ENCODE results near the gene TIMP2.
"Not testable (repeated sequence)": the region's sequence is repeated elsewhere in the genome, so short reads cannot be mapped to it uniquely, and the experiment has no call there.

Gene TIMP2

DNA sequence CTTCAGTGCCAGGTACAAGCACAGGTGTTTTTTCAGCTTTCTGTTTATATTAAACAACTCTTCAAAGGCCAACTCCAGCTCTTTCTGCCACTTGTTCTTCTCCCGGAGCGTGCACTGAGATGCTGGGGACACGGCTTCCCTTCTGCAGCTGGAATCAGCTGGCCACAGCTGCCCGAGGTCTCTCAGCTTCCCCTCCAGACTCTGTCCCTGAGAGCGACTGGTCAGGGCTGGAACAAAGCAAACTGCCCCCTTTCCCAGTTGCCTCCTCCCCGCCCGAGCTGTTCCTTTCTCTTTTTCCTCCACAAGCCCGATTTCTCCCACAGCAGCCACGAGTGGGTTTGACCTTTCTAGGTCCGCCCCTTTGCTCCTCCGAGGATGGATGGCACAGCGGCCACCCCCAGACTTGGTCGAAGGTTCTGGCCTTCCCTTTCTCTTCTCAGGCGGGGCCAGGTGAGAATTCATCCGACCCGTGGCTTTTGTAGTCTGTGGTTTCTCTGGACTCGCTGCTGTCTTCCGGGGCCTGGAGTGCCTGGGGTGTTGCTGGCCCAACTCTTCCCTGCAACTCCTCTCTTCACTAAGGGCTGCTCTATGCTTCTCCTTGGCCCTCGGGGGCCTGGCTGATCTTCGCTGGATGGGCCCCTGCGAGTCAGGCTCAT, 33.7 kb downstream of the TIMP2 start:
- Histone ChIP-seq H3K4me1 (ENCODE audit: control insufficient read depth in 1 of 2, insufficient read depth in 2 of 2, low read length in 2 of 2) (peaks cover 29 to 37% of the 10 kb centered on the region in 2 donors), H3K9ac (ENCODE audit: low read depth in 1 of 2, low read length in 2 of 2) (no peak overlapping the region), H3K27me3 (ENCODE audit: control insufficient read depth in 1 of 2, insufficient read depth in 2 of 2, low read length in 2 of 2) (no peaks in the 10 kb centered on the region), H3K9me3 (ENCODE audit: control insufficient read depth in 1 of 2, low read length in 2 of 2) (no peaks in the 10 kb centered on the region), H3K27ac (ENCODE audit: low read depth, low read length) (no peak overlapping the region), H3K4me3 (ENCODE audit: low read depth in 1 of 2, low read length in 2 of 2) (no peak overlapping the region), H3K36me3 (ENCODE audit: control insufficient read depth in 1 of 2, insufficient read depth in 2 of 2, low read length in 2 of 2) (no peaks in the 10 kb centered on the region)

DNA sequence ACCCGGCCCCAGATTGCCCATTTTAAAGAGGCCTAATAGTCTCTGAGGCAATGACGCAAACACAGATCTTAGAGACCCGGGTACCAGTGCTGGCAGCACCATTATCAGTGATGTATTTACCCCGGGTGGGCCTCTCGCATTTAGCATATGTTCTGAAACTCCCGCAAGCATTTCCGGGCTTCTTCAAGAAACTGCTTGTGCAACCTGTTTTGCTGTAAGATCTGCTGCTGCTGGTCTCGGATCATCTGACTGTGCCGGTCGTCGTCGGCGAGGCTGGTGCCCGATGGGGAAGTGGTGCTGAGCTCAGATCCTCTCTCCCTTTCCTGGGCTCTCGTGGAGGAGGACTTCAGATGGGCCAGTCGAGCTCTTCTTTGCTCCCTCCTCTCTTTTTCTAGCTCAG, 34.7 kb downstream of the TIMP2 start:
- H3K36me3 ChIP-seq (ENCODE audit: control insufficient read depth in 1 of 2, insufficient read depth in 2 of 2, low read length in 2 of 2), result no peaks in the 10 kb centered on the region
- peaks cover 25 to 32% of the 10 kb centered on the region in 2 donors for H3K4me1 ChIP-seq (ENCODE audit: control insufficient read depth in 1 of 2, insufficient read depth in 2 of 2, low read length in 2 of 2)
- H3K27me3 ChIP-seq (ENCODE audit: control insufficient read depth in 1 of 2, insufficient read depth in 2 of 2, low read length in 2 of 2), result no peaks in the 10 kb centered on the region
- peak overlapping the region in 1 of 2 donors; percentile 21 for H3K4me3 ChIP-seq (ENCODE audit: low read depth in 1 of 2, low read length in 2 of 2)
- H3K9me3 ChIP-seq (ENCODE audit: control insufficient read depth in 1 of 2, low read length in 2 of 2), result no peaks in the 10 kb centered on the region
- H3K27ac ChIP-seq (ENCODE audit: low read depth, low read length), result no peak overlapping the region
- H3K9ac ChIP-seq (ENCODE audit: low read depth in 1 of 2, low read length in 2 of 2), result no peak overlapping the region

DNA sequence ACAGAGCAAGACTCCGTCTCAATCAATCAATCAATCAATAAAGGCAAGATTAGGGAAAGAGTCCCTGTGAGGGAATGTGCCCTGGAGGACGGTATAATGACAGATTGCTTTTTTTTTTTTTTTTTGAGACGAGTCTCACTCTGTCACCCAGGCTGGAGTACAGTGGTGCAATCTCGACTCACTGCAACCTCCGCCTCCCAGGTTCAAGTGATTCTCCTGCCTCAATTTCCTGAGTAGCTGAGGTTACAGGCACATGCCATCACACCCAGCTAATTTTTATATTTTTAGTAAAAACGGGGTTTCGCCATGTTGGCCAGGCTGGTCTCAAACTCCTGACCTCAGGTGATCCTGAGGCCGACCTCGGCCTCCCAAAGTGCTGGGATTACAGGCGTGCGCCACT, 35.1 kb downstream of the TIMP2 start:
- not testable (repeated sequence) for H3K27me3 ChIP-seq (ENCODE audit: control insufficient read depth in 1 of 2, insufficient read depth in 2 of 2, low read length in 2 of 2)

DNA sequence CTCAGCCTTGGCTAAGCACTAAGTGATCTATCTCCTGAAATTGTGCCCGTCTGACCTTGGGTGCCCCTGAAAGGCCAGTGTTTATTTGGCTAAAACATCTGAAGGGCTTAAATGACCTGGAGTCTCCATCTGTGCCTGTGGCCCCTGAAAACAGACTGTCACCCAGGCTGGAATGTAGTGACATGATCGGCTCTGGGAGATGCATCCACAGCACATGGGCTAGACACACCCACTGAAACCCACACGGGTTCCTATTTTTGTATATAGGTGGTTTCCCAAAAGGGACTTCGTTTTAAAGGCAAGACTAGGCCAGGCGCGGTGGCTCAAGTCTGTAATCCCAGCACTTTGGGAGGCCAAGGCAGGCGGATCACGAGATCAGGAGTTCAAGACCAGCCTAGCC, 35.7 kb downstream of the TIMP2 start:
- H3K36me3 ChIP-seq (ENCODE audit: control insufficient read depth in 1 of 2, insufficient read depth in 2 of 2, low read length in 2 of 2), result no peaks in the 10 kb centered on the region
- no peak overlapping the region for H3K4me3 ChIP-seq (ENCODE audit: low read depth in 1 of 2, low read length in 2 of 2)
- no peaks in the 10 kb centered on the region for H3K27me3 ChIP-seq (ENCODE audit: control insufficient read depth in 1 of 2, insufficient read depth in 2 of 2, low read length in 2 of 2)
- peaks cover 29 to 40% of the 10 kb centered on the region in 2 donors for H3K4me1 ChIP-seq (ENCODE audit: control insufficient read depth in 1 of 2, insufficient read depth in 2 of 2, low read length in 2 of 2)
- H3K9ac ChIP-seq (ENCODE audit: low read depth in 1 of 2, low read length in 2 of 2), result no peak overlapping the region
- H3K9me3 ChIP-seq (ENCODE audit: control insufficient read depth in 1 of 2, low read length in 2 of 2), result no peaks in the 10 kb centered on the region
- no peak overlapping the region for H3K27ac ChIP-seq (ENCODE audit: low read depth, low read length)

More for the DNA sequence above, 35.1 kb downstream of the TIMP2 start:
- H3K4me1 ChIP-seq (ENCODE audit: control insufficient read depth in 1 of 2, insufficient read depth in 2 of 2, low read length in 2 of 2), result peaks cover 24 to 35% of the 10 kb centered on the region in 2 donors
- H3K9me3 ChIP-seq (ENCODE audit: control insufficient read depth in 1 of 2, low read length in 2 of 2); H3K27ac ChIP-seq (ENCODE audit: low read depth, low read length); H3K4me3 ChIP-seq (ENCODE audit: low read depth in 1 of 2, low read length in 2 of 2); H3K9ac ChIP-seq (ENCODE audit: low read depth in 1 of 2, low read length in 2 of 2); H3K36me3 ChIP-seq (ENCODE audit: control insufficient read depth in 1 of 2, insufficient read depth in 2 of 2, low read length in 2 of 2): not testable (repeated sequence)

DNA sequence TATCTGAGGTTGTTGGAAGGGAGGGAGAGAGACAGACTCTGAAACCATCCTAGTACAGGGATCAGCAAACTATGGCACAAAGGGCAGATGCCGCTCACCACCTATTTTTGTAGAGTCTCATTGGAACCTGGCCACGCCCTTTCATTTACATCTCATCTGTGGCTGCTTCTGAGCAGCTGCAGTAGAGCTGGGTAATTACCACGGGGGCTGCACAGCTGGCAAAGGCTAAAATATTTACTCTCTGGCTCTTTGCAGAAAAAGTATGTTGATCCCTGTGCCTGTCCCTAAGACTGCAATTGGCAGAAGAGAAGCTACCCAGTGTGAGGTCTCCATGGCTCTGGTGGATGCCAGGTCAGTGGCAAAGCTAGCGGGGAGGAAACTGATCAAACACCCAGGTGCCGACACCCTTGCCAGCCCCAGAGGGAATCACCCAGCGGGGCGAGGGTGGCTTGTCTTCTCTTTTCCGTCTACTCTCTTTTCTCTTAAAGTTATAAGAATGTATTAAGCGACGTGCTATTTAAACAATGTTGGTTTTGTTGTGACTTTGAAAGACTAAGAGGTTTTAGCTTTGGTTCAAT, 36.2 kb downstream of the TIMP2 start:
- Histone ChIP-seq H3K27ac (ENCODE audit: low read depth, low read length) (no peak overlapping the region), H3K4me1 (ENCODE audit: control insufficient read depth in 1 of 2, insufficient read depth in 2 of 2, low read length in 2 of 2) (peaks cover 34 to 45% of the 10 kb centered on the region in 2 donors), H3K9me3 (ENCODE audit: control insufficient read depth in 1 of 2, low read length in 2 of 2) (no peaks in the 10 kb centered on the region), H3K9ac (ENCODE audit: low read depth in 1 of 2, low read length in 2 of 2) (no peak overlapping the region), H3K4me3 (ENCODE audit: low read depth in 1 of 2, low read length in 2 of 2) (peak overlapping the region in 1 of 2 donors; percentile 21), H3K27me3 (ENCODE audit: control insufficient read depth in 1 of 2, insufficient read depth in 2 of 2, low read length in 2 of 2) (no peaks in the 10 kb centered on the region), H3K36me3 (ENCODE audit: control insufficient read depth in 1 of 2, insufficient read depth in 2 of 2, low read length in 2 of 2) (no peaks in the 10 kb centered on the region)

DNA sequence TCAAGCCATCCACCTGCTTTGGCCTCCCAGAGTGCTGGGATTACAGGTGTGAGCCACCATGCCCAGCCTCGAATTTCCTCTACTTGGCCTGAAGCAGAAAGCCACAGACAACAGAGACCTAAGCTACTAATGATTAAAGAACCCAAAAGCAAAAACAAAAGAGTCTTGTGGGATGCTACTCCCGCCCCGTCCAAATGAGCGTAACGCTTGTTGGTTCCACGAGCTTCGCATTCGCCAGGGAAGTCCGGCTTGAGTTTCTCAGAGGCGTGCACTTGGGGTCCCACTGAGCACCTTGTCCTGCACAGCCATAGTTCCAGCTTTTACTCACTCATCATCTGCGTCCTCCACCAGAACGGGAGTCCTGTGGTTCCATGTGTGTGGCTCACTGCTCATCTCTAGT, 38.2 kb downstream of the TIMP2 start:
- Histone ChIP-seq H3K4me1 (ENCODE audit: control insufficient read depth in 1 of 2, insufficient read depth in 2 of 2, low read length in 2 of 2) (peaks cover 40 to 44% of the 10 kb centered on the region in 2 donors), H3K27me3 (ENCODE audit: control insufficient read depth in 1 of 2, insufficient read depth in 2 of 2, low read length in 2 of 2) (no peaks in the 10 kb centered on the region), H3K36me3 (ENCODE audit: control insufficient read depth in 1 of 2, insufficient read depth in 2 of 2, low read length in 2 of 2) (no peaks in the 10 kb centered on the region), H3K4me3 (ENCODE audit: low read depth in 1 of 2, low read length in 2 of 2) (no peak overlapping the region), H3K27ac (ENCODE audit: low read depth, low read length) (no peak overlapping the region), H3K9me3 (ENCODE audit: control insufficient read depth in 1 of 2, low read length in 2 of 2) (no peaks in the 10 kb centered on the region), H3K9ac (ENCODE audit: low read depth in 1 of 2, low read length in 2 of 2) (no peak overlapping the region)

DNA sequence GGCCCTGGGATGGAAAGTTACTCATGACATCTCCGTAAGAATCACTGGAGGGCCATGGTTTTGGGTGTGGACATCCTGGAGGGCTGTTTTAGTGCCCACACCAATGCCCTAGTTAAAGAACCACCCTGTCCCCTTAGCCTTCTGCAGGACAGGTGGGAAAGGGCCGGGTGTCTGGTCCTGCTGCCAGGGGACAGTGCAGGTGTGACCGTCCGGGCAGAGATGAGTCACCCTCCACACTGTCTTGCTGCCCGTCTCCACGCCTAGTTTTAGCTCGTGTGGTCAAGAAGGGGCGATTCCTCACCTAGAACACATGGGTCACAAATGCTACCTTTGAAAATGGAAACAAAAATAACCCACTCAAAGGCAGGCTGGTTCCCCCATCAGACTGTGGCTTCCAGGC, 39.2 kb downstream of the TIMP2 start:
- no peak overlapping the region for H3K9ac ChIP-seq (ENCODE audit: low read depth in 1 of 2, low read length in 2 of 2)
- H3K27ac ChIP-seq (ENCODE audit: low read depth, low read length), result no peak overlapping the region
- H3K4me1 ChIP-seq (ENCODE audit: control insufficient read depth in 1 of 2, insufficient read depth in 2 of 2, low read length in 2 of 2), result peaks cover 34 to 35% of the 10 kb centered on the region in 2 donors

DNA sequence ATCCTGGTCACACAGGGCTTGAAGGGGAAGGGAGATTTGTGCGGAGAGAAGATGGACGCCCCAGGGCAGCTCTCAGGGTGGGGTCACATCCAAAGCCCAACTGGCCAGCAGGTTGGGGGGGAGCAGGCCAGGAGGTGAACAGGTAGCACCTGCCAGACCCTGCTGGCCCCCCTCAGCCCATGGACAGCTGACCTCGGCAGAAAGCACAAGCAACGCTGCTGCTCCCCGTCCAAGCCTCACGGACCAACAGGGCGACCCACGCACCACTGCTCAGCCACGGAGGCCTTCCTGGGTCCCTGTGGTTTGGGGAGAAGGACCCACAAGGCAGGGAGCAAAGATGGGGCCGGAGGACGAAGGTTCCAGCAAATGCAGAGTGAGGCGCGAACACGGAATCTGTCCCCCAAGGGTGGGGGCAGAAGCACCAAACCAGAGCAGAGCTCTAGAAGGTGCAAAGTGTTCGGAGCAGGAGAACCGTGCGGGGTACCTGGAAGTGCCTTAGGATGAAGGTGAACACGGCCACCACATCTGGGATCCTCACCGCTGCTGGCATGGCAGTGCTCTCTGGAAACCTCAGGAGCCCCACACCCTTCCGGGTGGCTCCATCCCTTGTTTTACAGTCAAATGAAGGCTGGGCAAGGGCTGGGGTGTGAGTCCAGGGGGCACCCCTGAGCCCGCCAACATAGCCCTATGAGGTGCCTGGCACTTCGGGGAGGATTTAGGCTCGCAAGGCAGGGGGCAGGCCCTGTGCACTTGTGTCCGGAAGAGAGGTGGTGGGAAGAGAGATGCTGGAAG, 40.1 kb downstream of the TIMP2 start:
- H3K9me3 ChIP-seq (ENCODE audit: control insufficient read depth in 1 of 2, low read length in 2 of 2), result no peaks in the 10 kb centered on the region
- H3K9ac ChIP-seq (ENCODE audit: low read depth in 1 of 2, low read length in 2 of 2), result no peak overlapping the region
- H3K27me3 ChIP-seq (ENCODE audit: control insufficient read depth in 1 of 2, insufficient read depth in 2 of 2, low read length in 2 of 2), result no peaks in the 10 kb centered on the region
- no peaks in the 10 kb centered on the region for H3K36me3 ChIP-seq (ENCODE audit: control insufficient read depth in 1 of 2, insufficient read depth in 2 of 2, low read length in 2 of 2)
- H3K27ac ChIP-seq (ENCODE audit: low read depth, low read length), result no peak overlapping the region
- no peak overlapping the region for H3K4me3 ChIP-seq (ENCODE audit: low read depth in 1 of 2, low read length in 2 of 2)
- peaks cover 33 to 35% of the 10 kb centered on the region in 2 donors for H3K4me1 ChIP-seq (ENCODE audit: control insufficient read depth in 1 of 2, insufficient read depth in 2 of 2, low read length in 2 of 2)

More for the DNA sequence above, 39.2 kb downstream of the TIMP2 start:
- no peaks in the 10 kb centered on the region for H3K36me3 ChIP-seq (ENCODE audit: control insufficient read depth in 1 of 2, insufficient read depth in 2 of 2, low read length in 2 of 2)
- no peaks in the 10 kb centered on the region for H3K9me3 ChIP-seq (ENCODE audit: control insufficient read depth in 1 of 2, low read length in 2 of 2)
- no peak overlapping the region for H3K4me3 ChIP-seq (ENCODE audit: low read depth in 1 of 2, low read length in 2 of 2)
- no peaks in the 10 kb centered on the region for H3K27me3 ChIP-seq (ENCODE audit: control insufficient read depth in 1 of 2, insufficient read depth in 2 of 2, low read length in 2 of 2)

DNA sequence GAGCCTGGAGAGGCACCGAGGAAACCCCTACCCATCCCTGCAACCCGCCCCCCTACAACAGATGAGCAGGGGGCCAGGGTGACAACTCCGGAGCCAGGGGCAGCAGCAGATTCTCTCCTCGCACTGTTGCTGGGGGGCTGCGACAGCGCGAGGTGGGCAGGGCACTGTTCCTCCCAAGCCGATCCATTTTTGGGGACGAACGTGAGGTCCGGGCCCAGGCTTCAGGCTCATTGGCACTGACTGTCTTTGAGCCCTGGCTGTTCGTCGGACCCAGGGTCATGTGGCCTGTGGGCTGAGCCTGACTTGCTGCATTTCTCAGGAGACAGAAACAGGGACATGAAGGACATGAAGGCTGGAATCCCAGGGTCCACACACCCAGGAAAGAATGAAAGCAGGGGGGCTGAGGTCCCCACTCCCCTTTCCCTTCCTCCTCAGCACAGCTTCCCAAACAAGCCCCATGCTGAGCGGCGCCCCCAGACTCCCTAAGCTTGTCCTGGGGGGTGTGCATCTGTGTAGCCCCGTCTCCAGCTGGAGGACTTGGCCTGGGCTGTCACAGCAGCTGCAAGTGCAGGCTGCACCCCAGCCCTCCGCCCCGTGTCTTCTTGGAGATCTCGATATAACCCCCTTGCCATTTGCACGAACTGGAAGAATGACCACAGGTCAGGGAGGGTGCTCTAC, 40.9 kb downstream of the TIMP2 start:
- H3K9ac ChIP-seq (ENCODE audit: low read depth in 1 of 2, low read length in 2 of 2), result peak overlapping the region in 1 of 2 donors; percentile 47
- peak overlapping the region; percentile 16 to 32 for H3K4me3 ChIP-seq (ENCODE audit: low read depth in 1 of 2, low read length in 2 of 2)
- peaks cover 37 to 40% of the 10 kb centered on the region in 2 donors for H3K4me1 ChIP-seq (ENCODE audit: control insufficient read depth in 1 of 2, insufficient read depth in 2 of 2, low read length in 2 of 2)

More for the DNA sequence above, 40.9 kb downstream of the TIMP2 start:
- H3K36me3 ChIP-seq (ENCODE audit: control insufficient read depth in 1 of 2, insufficient read depth in 2 of 2, low read length in 2 of 2), result no peaks in the 10 kb centered on the region
- no peaks in the 10 kb centered on the region for H3K27me3 ChIP-seq (ENCODE audit: control insufficient read depth in 1 of 2, insufficient read depth in 2 of 2, low read length in 2 of 2)
- H3K27ac ChIP-seq (ENCODE audit: low read depth, low read length), result peak overlapping the region; percentile 74
- no peaks in the 10 kb centered on the region for H3K9me3 ChIP-seq (ENCODE audit: control insufficient read depth in 1 of 2, low read length in 2 of 2)
